Vagina (tissue), 2 donors: ENCODE measurements around the gene TRIO. TPM values are rescaled to one million over a fixed set of nuclear protein-coding genes. Genes with fewer than 3 reads are reported as not detected.

Source experiments
- DNase-seq, 2 donors: peaks; one replicate each; pipeline ENCODE4 v3.0.0-alpha.2; 2017; ENCODE audit errors: extremely low spot score in 2 of 2
- H3K27ac ChIP-seq: fragments of 200-600 bp; sonication (generic); one replicate; pipeline ENCODE4 v1.5.1; 2019
- H3K27me3 ChIP-seq: fragments of 200-600 bp; sonication (generic); one replicate; pipeline ENCODE4 v1.5.1; 2019
- H3K36me3 ChIP-seq, 2 donors: fragments of 200-600 bp; sonication (generic); one replicate each; pipeline ENCODE4 v1.5.1; 2017 to 2019
- H3K4me1 ChIP-seq: fragments of 200-600 bp; sonication (generic); one replicate; pipeline ENCODE4 v1.5.1; 2019
- H3K4me3 ChIP-seq, 2 donors: fragments of 200-600 bp; sonication (generic); 1 replicate in 1 of 2; 2 replicates in 1 of 2; pipeline ENCODE4 v1.5.1; 2016 to 2019
- H3K9me3 ChIP-seq: fragments of 200-600 bp; sonication (generic); one replicate; pipeline ENCODE4 v1.5.1; 2019
- POLR2A ChIP-seq, 2 donors: fragments of 450-650 bp; IDR thresholded peaks; one replicate each; pipeline ENCODE4 v1.6.1; 2017; ENCODE audit warnings: antibody characterized with exemption in 2 of 2, mild to moderate bottlenecking in 2 of 2, moderate library complexity in 2 of 2
- POLR2AphosphoS5 ChIP-seq, 2 donors: sonication (generic); formaldehyde crosslinking; IDR thresholded peaks; one replicate each; pipeline ENCODE4 v1.9.0; 2017; ENCODE audit warnings: antibody characterized with exemption in 2 of 2, mild to moderate bottlenecking in 2 of 2, low read depth in 1 of 2; ENCODE audit not compliant: insufficient read depth in 1 of 2
- intact Hi-C: fragments of 100-400 bp; cut with DNase I; formaldehyde crosslinking; loops from one replicate; pipeline ENCODE4 v1.15.1; 2023
- total RNA-seq: library from RNA; depleted of rRNA; stranded (reverse); fragments of >200 nt; gene quantifications from one replicate; pipeline ENCODE4 v1.2.3, GENCODE V29; 2016
- TF ChIP-seq, protein P1 (sequence below), 3 experiments: fragments of 450-650 bp in 2 of 3; fragments of 200-600 bp in 1 of 3; sonication (generic) in 1 of 3; IDR thresholded peaks; one replicate each; pipeline ENCODE4 v1.5.1; 2017 to 2019; ENCODE audit warnings: antibody characterized with exemption in 3 of 3, mild to moderate bottlenecking in 2 of 3, moderate library complexity in 2 of 3

Gene TRIO
- total RNA-seq, 1 donor from 2014 or later: 142 TPM

DNA sequence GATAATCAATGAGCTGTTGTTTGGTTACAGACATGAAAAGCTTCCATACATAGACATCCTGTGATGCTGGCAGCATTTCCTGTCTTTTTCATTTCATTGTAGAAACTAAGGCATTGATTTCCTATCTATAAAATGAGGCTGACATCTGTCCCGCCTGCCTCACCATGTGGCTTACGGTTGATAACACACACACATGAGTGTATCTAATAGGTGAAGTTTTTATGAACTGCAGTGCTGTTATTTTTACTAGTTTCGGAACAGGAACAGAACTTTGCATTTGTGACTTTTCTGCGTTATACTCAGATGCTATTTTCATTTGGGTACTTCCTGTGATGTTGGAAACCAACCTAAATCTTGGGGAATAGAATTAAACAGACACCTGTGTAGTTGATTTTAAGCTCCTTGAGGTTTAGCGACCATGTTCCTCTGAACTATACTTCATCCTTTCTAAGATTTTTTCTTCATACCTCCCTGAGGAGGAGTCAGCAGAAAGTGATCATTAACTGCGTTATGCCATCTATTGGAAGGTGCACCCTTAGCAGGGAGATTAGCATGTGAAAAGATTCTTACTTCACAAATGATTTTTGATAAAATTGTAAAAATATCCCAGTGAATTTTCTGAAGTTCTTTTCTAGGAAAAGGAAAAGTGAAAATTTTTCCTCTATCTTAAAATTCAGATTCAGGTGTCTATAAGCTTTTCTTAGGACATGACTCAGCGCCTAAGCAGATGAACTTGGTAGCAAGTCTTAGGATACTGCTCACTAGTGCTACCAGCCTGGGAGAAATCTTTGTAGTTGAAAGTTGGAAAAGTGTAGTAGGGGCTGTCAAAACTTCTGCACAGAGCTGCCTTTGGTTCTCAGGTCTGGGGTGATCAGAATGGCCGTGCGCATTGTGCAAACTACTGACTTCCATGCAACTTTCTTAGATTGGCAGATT, 134.5 kb downstream of the TRIO start:
- intact Hi-C loops: no loop called here
- no peaks in the 10 kb centered on the region for H3K27me3 ChIP-seq
- peak in 1 of 2 donors; percentile 70 for DNase-seq
- H3K4me1 ChIP-seq: peaks cover 9% of the 10 kb centered on the region
- H3K36me3 ChIP-seq: peaks cover 0 to 8% of the 10 kb centered on the region in 2 donors
- no peak overlapping the region for H3K4me3 ChIP-seq
- no peak overlapping the region for H3K27ac ChIP-seq
- H3K9me3 ChIP-seq: no peaks in the 10 kb centered on the region
- no peak for TF ChIP-seq POLR2AphosphoS5 (IDR thresholded peaks at IDR 0.05; ENCODE audit: insufficient read depth in 1 of 2, low read depth in 1 of 2)
- TF ChIP-seq POLR2A (IDR thresholded peaks at IDR 0.05): no peak
- TF ChIP-seq, protein P1, sequence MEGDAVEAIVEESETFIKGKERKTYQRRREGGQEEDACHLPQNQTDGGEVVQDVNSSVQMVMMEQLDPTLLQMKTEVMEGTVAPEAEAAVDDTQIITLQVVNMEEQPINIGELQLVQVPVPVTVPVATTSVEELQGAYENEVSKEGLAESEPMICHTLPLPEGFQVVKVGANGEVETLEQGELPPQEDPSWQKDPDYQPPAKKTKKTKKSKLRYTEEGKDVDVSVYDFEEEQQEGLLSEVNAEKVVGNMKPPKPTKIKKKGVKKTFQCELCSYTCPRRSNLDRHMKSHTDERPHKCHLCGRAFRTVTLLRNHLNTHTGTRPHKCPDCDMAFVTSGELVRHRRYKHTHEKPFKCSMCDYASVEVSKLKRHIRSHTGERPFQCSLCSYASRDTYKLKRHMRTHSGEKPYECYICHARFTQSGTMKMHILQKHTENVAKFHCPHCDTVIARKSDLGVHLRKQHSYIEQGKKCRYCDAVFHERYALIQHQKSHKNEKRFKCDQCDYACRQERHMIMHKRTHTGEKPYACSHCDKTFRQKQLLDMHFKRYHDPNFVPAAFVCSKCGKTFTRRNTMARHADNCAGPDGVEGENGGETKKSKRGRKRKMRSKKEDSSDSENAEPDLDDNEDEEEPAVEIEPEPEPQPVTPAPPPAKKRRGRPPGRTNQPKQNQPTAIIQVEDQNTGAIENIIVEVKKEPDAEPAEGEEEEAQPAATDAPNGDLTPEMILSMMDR (IDR thresholded peaks at IDR 0.05): no peak

DNA sequence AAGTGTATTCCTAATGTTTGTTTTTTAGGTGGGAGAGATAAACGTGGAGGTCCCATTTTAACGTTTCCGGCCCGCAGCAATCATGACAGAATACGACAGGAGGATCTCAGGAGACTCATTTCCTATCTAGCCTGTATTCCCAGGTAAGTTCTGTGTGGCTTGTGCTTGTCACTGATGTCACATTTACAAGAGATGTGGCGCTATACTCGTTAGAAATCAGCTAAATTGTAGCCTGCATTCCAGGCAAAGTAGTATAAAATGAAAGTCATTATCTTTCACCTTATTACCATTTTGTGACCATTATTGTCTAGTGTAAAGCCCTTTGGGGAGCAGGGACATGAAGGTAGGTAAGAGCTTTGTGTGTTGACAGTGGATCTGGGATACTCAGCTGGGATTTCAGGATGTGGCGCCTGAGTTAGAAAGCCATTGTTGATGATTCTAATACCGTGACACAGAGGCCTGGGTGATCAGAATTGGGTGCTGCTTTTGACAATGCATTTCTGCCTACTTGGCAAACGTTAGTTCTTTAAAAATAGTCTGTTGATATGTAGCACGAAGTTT, 137.2 kb downstream of the TRIO start:
- intact Hi-C loops: no loop called here
- no peaks in the 10 kb centered on the region for H3K9me3 ChIP-seq
- no peaks in the 10 kb centered on the region for H3K4me1 ChIP-seq
- no peak for DNase-seq
- peaks cover 0 to 8% of the 10 kb centered on the region in 2 donors for H3K36me3 ChIP-seq
- H3K27ac ChIP-seq: no peak overlapping the region
- TF ChIP-seq, protein P1 (IDR thresholded peaks at IDR 0.05): no peak
- TF ChIP-seq POLR2AphosphoS5 (IDR thresholded peaks at IDR 0.05; ENCODE audit: insufficient read depth in 1 of 2, low read depth in 1 of 2) (no peak), POLR2A (IDR thresholded peaks at IDR 0.05) (no peak)
- H3K27me3 ChIP-seq: no peaks in the 10 kb centered on the region
- no peak overlapping the region for H3K4me3 ChIP-seq

DNA sequence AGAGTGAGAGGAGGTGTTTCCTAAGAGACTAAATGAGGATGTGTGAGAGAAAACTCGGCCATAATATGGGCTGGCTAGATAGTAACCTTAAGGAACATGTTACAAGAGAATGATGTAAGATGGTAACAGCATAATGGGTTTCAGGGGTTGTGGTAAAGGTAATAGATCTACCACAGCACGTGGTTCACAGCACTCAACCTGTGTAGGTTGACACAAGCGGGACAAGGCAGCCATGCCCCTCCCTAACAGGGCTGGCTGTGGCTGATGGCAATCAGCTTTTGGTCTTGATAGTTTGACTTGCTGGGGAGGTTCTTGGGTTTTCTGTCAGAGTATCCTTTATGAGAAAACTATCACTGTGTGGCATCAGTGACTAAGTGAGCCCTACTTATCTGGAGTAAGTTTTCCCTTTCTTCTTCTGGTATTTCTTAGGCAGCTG, 138.6 kb downstream of the TRIO start:
- intact Hi-C loops: no loop called here
- DNase-seq: peak in 1 of 2 donors; percentile 56
- TF ChIP-seq, protein P1 (IDR thresholded peaks at IDR 0.05): no peak
- Histone ChIP-seq H3K36me3 (peaks cover 0 to 8% of the 10 kb centered on the region in 2 donors), H3K27ac (no peak overlapping the region), H3K27me3 (no peaks in the 10 kb centered on the region), H3K9me3 (no peaks in the 10 kb centered on the region), H3K4me3 (no peak overlapping the region), H3K4me1 (no peaks in the 10 kb centered on the region)

DNA sequence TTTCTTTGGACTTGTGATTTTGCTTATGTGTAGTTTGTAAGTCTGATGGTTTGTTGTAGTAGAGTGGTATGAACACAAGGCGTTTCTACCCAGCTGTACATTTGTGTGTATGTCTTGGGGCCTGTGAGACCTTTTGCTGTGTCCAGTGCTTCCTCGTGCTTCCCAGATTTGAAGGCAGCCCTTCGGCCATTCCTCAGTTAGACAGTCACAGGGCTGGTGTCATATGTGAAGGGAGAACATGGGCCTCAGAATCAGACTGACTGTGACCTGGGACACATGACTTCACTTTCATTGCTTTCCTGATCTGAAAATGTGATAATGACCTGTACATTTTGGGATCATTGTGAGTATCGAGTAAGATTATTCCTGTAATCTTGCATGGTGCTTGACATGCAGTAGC, 140.0 kb downstream of the TRIO start:
- H3K4me1 ChIP-seq: no peaks in the 10 kb centered on the region
- peaks cover 0 to 8% of the 10 kb centered on the region in 2 donors for H3K36me3 ChIP-seq
- H3K9me3 ChIP-seq: no peaks in the 10 kb centered on the region
- no peak overlapping the region for H3K27ac ChIP-seq
- intact Hi-C loops: no loop called here
- H3K4me3 ChIP-seq: no peak overlapping the region
- TF ChIP-seq POLR2AphosphoS5 (IDR thresholded peaks at IDR 0.05; ENCODE audit: insufficient read depth in 1 of 2, low read depth in 1 of 2) (no peak), POLR2A (IDR thresholded peaks at IDR 0.05) (no peak)
- TF ChIP-seq, protein P1 (IDR thresholded peaks at IDR 0.05): no peak
- peak in 1 of 2 donors; percentile 54 for DNase-seq
- no peaks in the 10 kb centered on the region for H3K27me3 ChIP-seq
